Ovary (tissue), 3 donors: ENCODE measurements around the gene TPGS1.

Experiments used
- EP300 ChIP-seq: sonication (generic); formaldehyde crosslinking; IDR thresholded peaks from one replicate; pipeline ENCODE4 v1.6.1; 2017; ENCODE audit warnings: antibody characterized with exemption
- POLR2A ChIP-seq: fragments of 450-650 bp; IDR thresholded peaks from one replicate; pipeline ENCODE4 v1.6.1; 2017; ENCODE audit warnings: antibody characterized with exemption, mild to moderate bottlenecking, moderate library complexity
- TF ChIP-seq, protein P1 (sequence below), 3 donors: fragments of 450-650 bp in 2 of 3; fragments of 200-600 bp in 1 of 3; IDR thresholded peaks; one replicate each; pipeline versions ENCODE4 v1.5.1 to v1.8.0; 2016 to 2022; ENCODE audit warnings: antibody characterized with exemption in 3 of 3, mild to moderate bottlenecking in 1 of 3
- donor health status: DM: no; HTN: no; CAD: no.

DNA sequence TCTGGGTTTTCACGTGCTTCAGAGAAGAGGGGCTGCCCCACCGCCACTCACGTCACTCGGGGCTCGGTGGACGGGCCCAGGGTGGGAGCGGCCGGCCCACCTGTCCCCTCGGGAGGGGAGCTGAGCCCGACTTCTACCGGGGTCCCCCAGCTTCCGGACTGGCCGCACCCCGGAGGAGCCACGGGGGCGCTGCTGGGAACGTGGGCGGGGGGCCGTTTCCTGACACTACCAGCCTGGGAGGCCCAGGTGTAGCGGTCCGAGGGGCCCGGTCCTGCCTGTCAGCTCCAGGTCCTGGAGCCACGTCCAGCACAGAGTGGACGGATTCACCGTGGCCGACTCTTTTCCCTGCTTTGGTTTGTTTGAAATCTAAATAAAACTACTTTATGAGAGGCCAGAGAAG lies 34.4 kb downstream of the TPGS1 start:
- TF ChIP-seq, protein P1, sequence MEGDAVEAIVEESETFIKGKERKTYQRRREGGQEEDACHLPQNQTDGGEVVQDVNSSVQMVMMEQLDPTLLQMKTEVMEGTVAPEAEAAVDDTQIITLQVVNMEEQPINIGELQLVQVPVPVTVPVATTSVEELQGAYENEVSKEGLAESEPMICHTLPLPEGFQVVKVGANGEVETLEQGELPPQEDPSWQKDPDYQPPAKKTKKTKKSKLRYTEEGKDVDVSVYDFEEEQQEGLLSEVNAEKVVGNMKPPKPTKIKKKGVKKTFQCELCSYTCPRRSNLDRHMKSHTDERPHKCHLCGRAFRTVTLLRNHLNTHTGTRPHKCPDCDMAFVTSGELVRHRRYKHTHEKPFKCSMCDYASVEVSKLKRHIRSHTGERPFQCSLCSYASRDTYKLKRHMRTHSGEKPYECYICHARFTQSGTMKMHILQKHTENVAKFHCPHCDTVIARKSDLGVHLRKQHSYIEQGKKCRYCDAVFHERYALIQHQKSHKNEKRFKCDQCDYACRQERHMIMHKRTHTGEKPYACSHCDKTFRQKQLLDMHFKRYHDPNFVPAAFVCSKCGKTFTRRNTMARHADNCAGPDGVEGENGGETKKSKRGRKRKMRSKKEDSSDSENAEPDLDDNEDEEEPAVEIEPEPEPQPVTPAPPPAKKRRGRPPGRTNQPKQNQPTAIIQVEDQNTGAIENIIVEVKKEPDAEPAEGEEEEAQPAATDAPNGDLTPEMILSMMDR (IDR thresholded peaks at IDR 0.05) = no peak
- TF ChIP-seq EP300 = no peak
- TF ChIP-seq POLR2A = no peak
